GM12878 (cell line): ENCODE measurements around the gene MTHFD1L.

Source experiments
- BRCA1 ChIP-seq: IDR thresholded peaks from 2 replicates; pipeline ENCODE4 v1.6.1; 2011; ENCODE audit warnings: low read depth, low read length, improper control_type of control experiment
- ELK1 ChIP-seq: IDR thresholded peaks from 2 replicates; pipeline ENCODE4 v1.6.1; 2012; ENCODE audit warnings: low read depth, low read length, improper control_type of control experiment
- FOXM1 ChIP-seq: IDR thresholded peaks from 2 replicates; pipeline ENCODE4 v1.6.1; 2012; ENCODE audit warnings: low read depth, mild to moderate bottlenecking, inconsistent platforms, low read length, moderate library complexity
- KDM1A ChIP-seq: fragments of 200-600 bp; sonication (generic); IDR thresholded peaks from 2 replicates; pipeline ENCODE4 v1.6.1; 2016; ENCODE audit warnings: borderline replicate concordance
- LARP7 ChIP-seq: fragments of 450-650 bp; IDR thresholded peaks from 2 replicates; pipeline ENCODE4 v1.6.1; 2017; ENCODE audit warnings: mild to moderate bottlenecking
- POLR2A ChIP-seq: IDR thresholded peaks from 2 replicates; pipeline ENCODE4 v1.6.1; 2011; ENCODE audit warnings: low read depth, mild to moderate bottlenecking, low read length
- SMC3 ChIP-seq: IDR thresholded peaks from 2 replicates; pipeline ENCODE4 v1.6.1; 2011; ENCODE audit warnings: low read length, improper control_type of control experiment, borderline replicate concordance
- TAF1 ChIP-seq: IDR thresholded peaks from 2 replicates; pipeline ENCODE4 v1.6.1; 2011; ENCODE audit warnings: mild to moderate bottlenecking, low read depth, low read length, borderline replicate concordance
- TF ChIP-seq, protein P1 (sequence below), 3 experiments: IDR thresholded peaks in 2 of 3; conservative IDR thresholded peaks in 1 of 3; 2 replicates each; pipeline ENCODE4 v1.5.1; 2011; ENCODE audit warnings: low read depth in 3 of 3, low read length in 3 of 3, mild to moderate bottlenecking in 3 of 3, control low read depth in 2 of 3, moderate library complexity in 2 of 3, inconsistent platforms in 1 of 3, mixed read lengths in 1 of 3; ENCODE audit not compliant: control insufficient read depth in 2 of 3, insufficient read depth in 1 of 3; ENCODE audit errors: extremely low read depth in 1 of 3
- TF ChIP-seq, protein P2 (sequence below): fragments of 150-350 bp; IDR thresholded peaks from 2 replicates; pipeline ENCODE4 v1.6.1; 2016; ENCODE audit warnings: low read depth, low read length
- TF ChIP-seq, protein P3 (sequence below): fragments of 450-650 bp; IDR thresholded peaks from 2 replicates; pipeline ENCODE4 v1.6.1; 2017; ENCODE audit warnings: mild to moderate bottlenecking, moderate library complexity

GRCh38 chr6:151089978-151090377 is 224.5 kb downstream of the MTHFD1L start:
- TF ChIP-seq, protein P1, sequence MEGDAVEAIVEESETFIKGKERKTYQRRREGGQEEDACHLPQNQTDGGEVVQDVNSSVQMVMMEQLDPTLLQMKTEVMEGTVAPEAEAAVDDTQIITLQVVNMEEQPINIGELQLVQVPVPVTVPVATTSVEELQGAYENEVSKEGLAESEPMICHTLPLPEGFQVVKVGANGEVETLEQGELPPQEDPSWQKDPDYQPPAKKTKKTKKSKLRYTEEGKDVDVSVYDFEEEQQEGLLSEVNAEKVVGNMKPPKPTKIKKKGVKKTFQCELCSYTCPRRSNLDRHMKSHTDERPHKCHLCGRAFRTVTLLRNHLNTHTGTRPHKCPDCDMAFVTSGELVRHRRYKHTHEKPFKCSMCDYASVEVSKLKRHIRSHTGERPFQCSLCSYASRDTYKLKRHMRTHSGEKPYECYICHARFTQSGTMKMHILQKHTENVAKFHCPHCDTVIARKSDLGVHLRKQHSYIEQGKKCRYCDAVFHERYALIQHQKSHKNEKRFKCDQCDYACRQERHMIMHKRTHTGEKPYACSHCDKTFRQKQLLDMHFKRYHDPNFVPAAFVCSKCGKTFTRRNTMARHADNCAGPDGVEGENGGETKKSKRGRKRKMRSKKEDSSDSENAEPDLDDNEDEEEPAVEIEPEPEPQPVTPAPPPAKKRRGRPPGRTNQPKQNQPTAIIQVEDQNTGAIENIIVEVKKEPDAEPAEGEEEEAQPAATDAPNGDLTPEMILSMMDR (IDR thresholded peaks at IDR 0.05 in 2 of 3, conservative IDR thresholded peaks at IDR 0.05 in 1 of 3; ENCODE audit: control insufficient read depth in 2 of 3, extremely low read depth in 1 of 3, insufficient read depth in 1 of 3, low read depth in 3 of 3, low read length in 3 of 3), result no peak
- TF ChIP-seq KDM1A (no peak), ELK1 (no peak), POLR2A (no peak), TAF1 (no peak), BRCA1 (no peak), LARP7 (no peak), FOXM1 (no peak), SMC3 (no peak)
- TF ChIP-seq, protein P2, sequence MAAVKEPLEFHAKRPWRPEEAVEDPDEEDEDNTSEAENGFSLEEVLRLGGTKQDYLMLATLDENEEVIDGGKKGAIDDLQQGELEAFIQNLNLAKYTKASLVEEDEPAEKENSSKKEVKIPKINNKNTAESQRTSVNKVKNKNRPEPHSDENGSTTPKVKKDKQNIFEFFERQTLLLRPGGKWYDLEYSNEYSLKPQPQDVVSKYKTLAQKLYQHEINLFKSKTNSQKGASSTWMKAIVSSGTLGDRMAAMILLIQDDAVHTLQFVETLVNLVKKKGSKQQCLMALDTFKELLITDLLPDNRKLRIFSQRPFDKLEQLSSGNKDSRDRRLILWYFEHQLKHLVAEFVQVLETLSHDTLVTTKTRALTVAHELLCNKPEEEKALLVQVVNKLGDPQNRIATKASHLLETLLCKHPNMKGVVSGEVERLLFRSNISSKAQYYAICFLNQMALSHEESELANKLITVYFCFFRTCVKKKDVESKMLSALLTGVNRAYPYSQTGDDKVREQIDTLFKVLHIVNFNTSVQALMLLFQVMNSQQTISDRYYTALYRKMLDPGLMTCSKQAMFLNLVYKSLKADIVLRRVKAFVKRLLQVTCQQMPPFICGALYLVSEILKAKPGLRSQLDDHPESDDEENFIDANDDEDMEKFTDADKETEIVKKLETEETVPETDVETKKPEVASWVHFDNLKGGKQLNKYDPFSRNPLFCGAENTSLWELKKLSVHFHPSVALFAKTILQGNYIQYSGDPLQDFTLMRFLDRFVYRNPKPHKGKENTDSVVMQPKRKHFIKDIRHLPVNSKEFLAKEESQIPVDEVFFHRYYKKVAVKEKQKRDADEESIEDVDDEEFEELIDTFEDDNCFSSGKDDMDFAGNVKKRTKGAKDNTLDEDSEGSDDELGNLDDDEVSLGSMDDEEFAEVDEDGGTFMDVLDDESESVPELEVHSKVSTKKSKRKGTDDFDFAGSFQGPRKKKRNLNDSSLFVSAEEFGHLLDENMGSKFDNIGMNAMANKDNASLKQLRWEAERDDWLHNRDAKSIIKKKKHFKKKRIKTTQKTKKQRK, result no peak
- TF ChIP-seq, protein P3, sequence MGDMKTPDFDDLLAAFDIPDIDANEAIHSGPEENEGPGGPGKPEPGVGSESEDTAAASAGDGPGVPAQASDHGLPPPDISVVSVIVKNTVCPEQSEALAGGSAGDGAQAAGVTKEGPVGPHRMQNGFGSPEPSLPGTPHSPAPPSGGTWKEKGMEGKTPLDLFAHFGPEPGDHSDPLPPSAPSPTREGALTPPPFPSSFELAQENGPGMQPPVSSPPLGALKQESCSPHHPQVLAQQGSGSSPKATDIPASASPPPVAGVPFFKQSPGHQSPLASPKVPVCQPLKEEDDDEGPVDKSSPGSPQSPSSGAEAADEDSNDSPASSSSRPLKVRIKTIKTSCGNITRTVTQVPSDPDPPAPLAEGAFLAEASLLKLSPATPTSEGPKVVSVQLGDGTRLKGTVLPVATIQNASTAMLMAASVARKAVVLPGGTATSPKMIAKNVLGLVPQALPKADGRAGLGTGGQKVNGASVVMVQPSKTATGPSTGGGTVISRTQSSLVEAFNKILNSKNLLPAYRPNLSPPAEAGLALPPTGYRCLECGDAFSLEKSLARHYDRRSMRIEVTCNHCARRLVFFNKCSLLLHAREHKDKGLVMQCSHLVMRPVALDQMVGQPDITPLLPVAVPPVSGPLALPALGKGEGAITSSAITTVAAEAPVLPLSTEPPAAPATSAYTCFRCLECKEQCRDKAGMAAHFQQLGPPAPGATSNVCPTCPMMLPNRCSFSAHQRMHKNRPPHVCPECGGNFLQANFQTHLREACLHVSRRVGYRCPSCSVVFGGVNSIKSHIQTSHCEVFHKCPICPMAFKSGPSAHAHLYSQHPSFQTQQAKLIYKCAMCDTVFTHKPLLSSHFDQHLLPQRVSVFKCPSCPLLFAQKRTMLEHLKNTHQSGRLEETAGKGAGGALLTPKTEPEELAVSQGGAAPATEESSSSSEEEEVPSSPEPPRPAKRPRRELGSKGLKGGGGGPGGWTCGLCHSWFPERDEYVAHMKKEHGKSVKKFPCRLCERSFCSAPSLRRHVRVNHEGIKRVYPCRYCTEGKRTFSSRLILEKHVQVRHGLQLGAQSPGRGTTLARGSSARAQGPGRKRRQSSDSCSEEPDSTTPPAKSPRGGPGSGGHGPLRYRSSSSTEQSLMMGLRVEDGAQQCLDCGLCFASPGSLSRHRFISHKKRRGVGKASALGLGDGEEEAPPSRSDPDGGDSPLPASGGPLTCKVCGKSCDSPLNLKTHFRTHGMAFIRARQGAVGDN, result no peak
